HG02763 (cell line): Measurements from ENCODE around the gene DLG2.

Experiments
- ATAC-seq: cut with Tn5 transposase; IDR thresholded peaks from one replicate; pipeline ENCODE4 v1.9.1; 2021; ENCODE audit warnings: mild to moderate bottlenecking, moderate library complexity; ENCODE audit not compliant: unreplicated experiment

The DLG2 gene

DNA sequence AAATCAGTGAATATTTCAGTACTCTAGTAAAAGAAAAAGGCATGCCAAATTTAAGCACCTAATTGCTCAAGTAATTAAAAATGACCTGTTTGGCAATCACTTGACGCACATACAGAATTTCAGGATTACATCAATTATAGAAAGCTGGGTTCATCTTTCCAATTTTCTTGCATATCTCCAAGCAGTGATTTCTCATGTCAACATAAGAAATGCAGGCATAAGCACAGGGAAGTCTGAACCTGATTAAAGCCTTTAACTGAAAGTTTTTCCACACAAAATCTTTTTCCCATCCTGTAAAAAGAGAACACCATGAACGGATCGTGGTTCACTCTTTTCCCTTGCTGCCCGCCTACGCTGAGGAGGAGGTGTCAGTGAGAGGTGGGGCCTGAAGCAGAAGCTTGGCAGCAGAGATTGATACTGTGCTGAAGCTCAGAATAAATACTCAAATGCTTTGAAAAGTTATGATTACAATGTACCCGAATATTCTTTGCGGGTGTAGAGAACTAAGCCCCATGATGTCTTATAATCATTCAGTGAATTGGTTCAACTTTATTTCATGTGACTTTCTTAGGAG lies 1636.9 kb downstream of the DLG2 start:
- ATAC-seq: no peak

GRCh38 chr11:83982825-83983224 lies 1644.3 kb downstream of the DLG2 start:
- ATAC-seq: no peak

DNA sequence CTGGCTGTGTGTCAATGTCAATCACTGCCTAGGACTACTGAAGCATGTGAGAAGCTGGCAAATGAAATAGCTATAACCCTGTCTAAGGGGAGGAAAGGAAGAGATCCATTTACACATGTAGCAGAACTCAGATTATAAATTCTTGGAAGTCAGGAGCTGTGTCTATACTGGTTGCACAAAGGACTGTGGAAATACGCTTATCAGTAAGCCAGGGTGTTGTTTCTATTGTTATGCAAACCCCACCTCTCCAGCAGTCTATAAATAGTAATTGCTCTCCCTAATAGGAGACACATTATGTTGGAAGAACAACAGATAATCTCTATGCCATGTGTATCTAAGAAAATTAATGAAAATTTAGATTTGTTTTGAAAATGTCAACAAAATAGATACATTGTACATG lies 1647.6 kb downstream of the DLG2 start:
- ATAC-seq: no peak

DNA sequence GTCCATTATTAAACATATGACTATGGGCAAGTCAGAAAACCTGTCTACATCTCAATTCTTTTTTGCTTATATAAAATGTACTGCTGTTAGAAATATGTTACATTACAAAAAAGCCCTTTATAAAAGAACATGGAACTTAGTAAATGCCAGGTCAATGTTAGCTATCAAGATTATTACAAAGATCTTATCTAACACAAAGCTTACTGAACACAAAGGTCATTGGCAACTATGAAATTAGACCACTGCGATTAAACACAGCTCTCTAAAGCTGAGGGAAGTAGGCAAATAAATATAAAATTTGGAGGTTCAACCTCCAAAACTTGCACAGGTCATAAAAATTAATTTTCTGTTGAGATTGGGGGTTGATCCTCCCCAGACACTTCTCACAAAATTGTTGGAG lies 1648.2 kb downstream of the DLG2 start:
- no peak for ATAC-seq

DNA sequence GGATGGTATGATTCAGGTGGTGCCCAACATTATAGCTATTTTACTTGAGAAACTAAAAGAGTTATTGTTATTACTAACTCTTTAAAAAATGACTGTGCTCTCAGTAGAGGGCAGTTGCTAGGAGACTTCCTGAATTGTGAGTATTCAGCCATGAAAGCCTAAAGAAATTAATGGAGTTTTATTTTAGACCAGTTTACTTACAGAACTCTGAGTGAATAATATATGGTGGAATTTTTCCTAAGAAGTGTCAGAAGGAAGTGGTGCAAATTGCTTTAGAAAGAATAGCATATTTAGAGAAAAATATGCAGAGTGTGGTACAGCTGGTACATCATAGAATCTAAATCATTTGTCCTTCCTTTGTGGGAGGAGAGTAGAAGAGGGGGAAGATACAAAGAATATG lies 1651.1 kb downstream of the DLG2 start:
- no peak for ATAC-seq

DNA sequence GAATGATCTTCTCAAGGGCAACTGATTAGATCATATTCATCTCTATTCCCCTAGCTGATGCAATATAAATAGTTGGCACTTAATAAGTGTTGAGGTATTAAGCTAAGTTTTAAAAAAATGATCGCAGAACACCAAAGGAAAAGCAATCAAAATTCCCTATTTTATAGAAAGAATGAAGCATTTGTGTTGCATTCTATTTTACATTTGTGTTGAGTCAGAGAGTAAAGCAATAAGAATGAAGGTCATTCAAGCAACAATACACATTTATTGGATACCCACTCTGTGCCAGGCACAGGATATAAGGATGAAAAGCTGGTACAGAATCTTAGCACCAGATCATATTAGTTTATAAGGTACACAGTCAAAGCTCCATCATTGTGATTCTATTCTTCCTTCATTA lies 1654.6 kb downstream of the DLG2 start:
- no peak for ATAC-seq

DNA sequence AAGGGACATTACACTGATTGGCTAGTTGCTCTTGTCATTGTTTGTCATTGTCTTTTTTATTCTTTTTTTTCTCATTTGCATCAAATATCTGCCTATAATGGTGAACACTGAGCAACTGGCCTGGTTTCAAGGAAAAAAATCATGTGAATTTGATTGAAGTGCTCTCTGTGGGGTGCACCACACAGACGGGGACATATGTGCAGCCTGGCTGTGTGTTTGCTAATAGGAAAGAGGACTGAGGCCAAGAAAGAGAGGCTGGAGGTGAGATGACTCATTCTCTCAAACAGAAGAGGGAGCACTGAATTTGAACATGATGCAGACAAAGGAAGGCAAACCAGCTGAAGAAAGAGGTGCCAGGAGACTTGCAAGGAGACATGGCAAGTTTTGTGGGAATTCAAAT lies 1656.1 kb downstream of the DLG2 start:
- no peak for ATAC-seq

DNA sequence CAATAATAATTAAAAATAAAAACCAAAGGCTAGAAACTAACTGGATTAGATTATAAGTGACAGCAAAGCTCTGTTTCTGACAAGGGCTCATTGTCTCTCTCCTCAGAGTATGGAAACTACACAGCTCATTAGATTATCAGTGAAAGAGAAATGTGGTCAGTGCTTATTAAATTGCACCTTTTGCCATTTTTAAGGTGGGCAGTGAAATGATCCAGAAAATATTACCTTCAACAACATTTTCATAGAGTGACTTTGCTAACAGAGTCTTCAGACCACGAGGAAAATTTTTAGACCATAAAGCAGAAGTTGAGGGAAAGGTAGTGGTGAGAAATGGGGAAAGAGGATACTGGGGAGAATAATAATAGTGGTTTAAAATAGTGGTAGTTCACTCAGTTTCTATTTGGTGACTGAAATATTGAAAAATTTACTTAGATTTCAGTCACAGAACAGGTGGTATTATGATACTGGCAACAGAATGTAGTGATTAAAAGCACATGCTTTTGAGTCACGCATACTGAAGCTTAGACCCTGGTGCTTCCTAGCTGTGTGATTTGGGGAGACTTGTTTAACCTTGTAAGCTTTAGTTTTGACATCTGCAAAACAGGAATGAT lies 1657.0 kb downstream of the DLG2 start:
- peak; percentile 77 for ATAC-seq

- ATAC-seq: no peak
Observed at GRCh38 chr11:83957038-83957900, 1669.9 kb downstream of the DLG2 start.

DNA sequence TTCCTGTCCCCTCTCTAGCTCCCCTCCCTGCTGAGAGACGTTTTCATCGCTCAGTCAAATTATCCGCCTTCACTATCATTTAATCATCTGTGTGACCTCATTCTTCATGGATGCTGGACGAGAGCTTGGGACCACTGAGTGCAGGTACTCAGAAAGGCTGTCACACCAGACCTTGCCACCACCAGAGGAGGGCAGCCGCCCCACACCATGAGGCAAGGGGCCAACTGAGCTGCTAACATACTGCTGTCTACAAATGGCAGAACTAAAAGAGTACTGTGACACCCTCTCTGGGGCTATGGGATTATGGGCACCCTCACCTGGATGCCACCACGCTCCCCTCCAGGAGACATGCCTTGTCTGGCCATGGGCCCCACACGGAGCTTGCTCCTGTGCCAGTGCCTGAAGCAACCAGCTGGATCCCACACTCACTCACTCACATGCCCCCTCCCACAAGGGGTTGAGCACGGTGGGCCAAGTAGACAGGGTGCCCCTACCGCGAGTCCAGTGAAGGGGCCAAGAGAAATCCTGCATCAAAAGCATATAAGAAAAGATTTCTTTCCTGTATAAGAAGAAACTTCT lies 1670.9 kb downstream of the DLG2 start:
- no peak for ATAC-seq

GRCh38 chr11:83954780-83955179 lies 1672.4 kb downstream of the DLG2 start:
- ATAC-seq: no peak

- ATAC-seq: no peak
Observed at GRCh38 chr11:83951521-83951920, 1675.6 kb downstream of the DLG2 start.

GRCh38 chr11:83948200-83948599 lies 1678.9 kb downstream of the DLG2 start:
- no peak for ATAC-seq

DNA sequence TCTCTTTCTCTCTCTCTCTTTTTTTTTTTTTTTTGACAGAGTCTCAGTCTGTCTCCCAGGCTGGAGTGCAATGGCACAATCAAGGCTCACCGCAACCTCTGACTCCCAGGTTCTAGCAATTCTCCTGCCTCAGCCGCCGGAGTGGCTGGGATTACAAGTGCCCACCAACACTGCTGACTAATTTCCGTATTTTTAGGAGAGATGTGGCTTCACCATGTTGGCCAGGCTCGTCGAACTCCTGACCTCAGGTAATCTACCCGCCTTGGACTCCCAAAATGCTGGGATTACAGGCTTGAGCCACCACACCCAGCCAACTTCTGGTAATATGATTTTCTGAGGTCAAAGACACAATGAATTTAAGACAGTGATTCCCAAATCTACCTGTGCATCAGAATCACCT lies 1681.2 kb downstream of the DLG2 start:
- no peak for ATAC-seq

- no peak for ATAC-seq
Observed at GRCh38 chr11:83941050-83941449, 1686.1 kb downstream of the DLG2 start.

- ATAC-seq: no peak
Observed at GRCh38 chr11:83938148-83938547, 1689.0 kb downstream of the DLG2 start.

DNA sequence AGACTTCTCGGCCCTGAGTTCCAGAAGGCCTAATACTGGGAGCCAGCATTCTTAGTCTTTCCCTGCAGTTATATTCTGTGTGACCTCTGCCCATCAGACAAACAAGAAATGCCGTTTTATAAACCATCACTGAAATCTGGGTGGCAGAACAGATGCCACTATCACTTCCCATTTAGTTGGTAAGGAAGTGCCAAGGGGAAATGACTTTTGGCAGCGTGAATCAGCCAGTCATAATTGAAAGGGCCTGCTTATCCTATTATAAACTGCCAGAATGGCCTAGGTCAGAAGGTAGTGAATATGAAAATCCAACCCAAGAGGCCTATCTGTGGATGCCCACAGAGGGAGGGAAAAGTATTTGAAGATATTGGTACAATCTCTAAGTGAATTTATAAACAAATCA lies 1694.1 kb downstream of the DLG2 start:
- ATAC-seq: no peak

- no peak for ATAC-seq
Observed at GRCh38 chr11:83927422-83927821, 1699.7 kb downstream of the DLG2 start.

GRCh38 chr11:83924795-83925542 lies 1702.2 kb downstream of the DLG2 start:
- no peak for ATAC-seq

- ATAC-seq: no peak
Observed at GRCh38 chr11:83923961-83924360, 1703.2 kb downstream of the DLG2 start.

- ATAC-seq: no peak
Observed at GRCh38 chr11:83922953-83923352, 1704.2 kb downstream of the DLG2 start.
